Neural cell (in vitro differentiated cells): ENCODE data around the gene KIFC3. TPM values are rescaled to one million over a fixed set of nuclear protein-coding genes. Genes with fewer than 3 reads are reported as not detected.
A peak's percentile ranks its signal among the peaks of the same experiment; 100 is the strongest.
"Not testable (repeated sequence)": the region's sequence is repeated elsewhere in the genome, so short reads cannot be mapped to it uniquely, and the experiment has no call there.

Experiments
- H2AFZ ChIP-seq: fragments of 200-600, 300-800 bp; sonication (generic), shearing (Covaris generic); 2 replicates; pipeline ENCODE4 v1.6.0; 2014; ENCODE audit warnings: low read depth, mild to moderate bottlenecking, antibody characterized with exemption, low read length, moderate library complexity
- H3F3A ChIP-seq: fragments of 200-600 bp; shearing (Covaris generic); 2 replicates; pipeline ENCODE4 v1.6.1; 2016; ENCODE audit warnings: mild to moderate bottlenecking, moderate library complexity, mixed read lengths, antibody characterized with exemption, low read length; ENCODE audit not compliant: insufficient read depth, poor library complexity, severe bottlenecking
- H3K27ac ChIP-seq: fragments of 200-600, 300-800 bp; sonication (generic), shearing (Covaris generic); 2 replicates; pipeline ENCODE4 v1.5.1; 2014; ENCODE audit warnings: mild to moderate bottlenecking, low read length, moderate library complexity
- H3K27me3 ChIP-seq: fragments of 300-800, 200-600 bp; sonication (generic), shearing (Covaris generic); 2 replicates; pipeline ENCODE4 v1.6.0; 2014; ENCODE audit warnings: mild to moderate bottlenecking, low read depth, low read length, moderate library complexity; ENCODE audit not compliant: insufficient read depth
- H3K36me3 ChIP-seq: fragments of 300-800, 200-600 bp; sonication (generic), shearing (Covaris generic); 2 replicates; pipeline ENCODE4 v1.5.1; 2014; ENCODE audit warnings: mild to moderate bottlenecking, antibody characterized with exemption, low read length, moderate library complexity; ENCODE audit not compliant: insufficient read depth
- H3K4me2 ChIP-seq: fragments of 300-800, 200-600 bp; sonication (generic), shearing (Covaris generic); 2 replicates; pipeline ENCODE4 v1.6.0; 2014; ENCODE audit warnings: mild to moderate bottlenecking, low read length
- H3K4me3 ChIP-seq: fragments of 300-800, 200-600 bp; sonication (generic), shearing (Covaris generic); 2 replicates; pipeline ENCODE4 v1.5.1; 2014; ENCODE audit warnings: mild to moderate bottlenecking, low read length, moderate library complexity
- H3K79me2 ChIP-seq: fragments of 200-600 bp; shearing (Covaris generic); replicated peaks from 2 replicates; pipeline ENCODE4 v1.6.0; 2014; ENCODE audit warnings: mild to moderate bottlenecking, low read length, moderate library complexity; ENCODE audit not compliant: insufficient read depth
- H3K9ac ChIP-seq: fragments of 300-800, 200-600 bp; sonication (generic), shearing (Covaris generic); 2 replicates; pipeline ENCODE4 v1.6.1; 2016; ENCODE audit warnings: mild to moderate bottlenecking, low read length, mixed read lengths
- H3K9me2 ChIP-seq: fragments of 200-600 bp; shearing (Covaris generic); 2 replicates; pipeline ENCODE4 v1.6.1; 2016; ENCODE audit warnings: mild to moderate bottlenecking, low read length, mixed read lengths; ENCODE audit not compliant: insufficient read depth
- H3K9me3 ChIP-seq: fragments of 200-600, 300-800 bp; sonication (generic), shearing (Covaris generic); 2 replicates; pipeline ENCODE4 v1.6.1; 2016; ENCODE audit warnings: mild to moderate bottlenecking, mixed run types, low read length, moderate library complexity, mixed read lengths
- H4K20me1 ChIP-seq: fragments of 200-600 bp; shearing (Covaris generic); 2 replicates; pipeline ENCODE4 v1.6.1; 2016; ENCODE audit warnings: mild to moderate bottlenecking, mixed run types; ENCODE audit not compliant: insufficient read depth
- EP300 ChIP-seq: fragments of 450-650 bp; conservative IDR thresholded peaks from 2 replicates; pipeline ENCODE4 v1.6.1; 2014; ENCODE audit warnings: antibody characterized with exemption, mild to moderate bottlenecking, moderate library complexity; ENCODE audit not compliant: poor library complexity, severe bottlenecking
- MXI1 ChIP-seq: fragments of 450-650 bp; conservative IDR thresholded peaks from 2 replicates; pipeline ENCODE4 v1.6.1; 2014; ENCODE audit warnings: antibody characterized with exemption, mild to moderate bottlenecking; ENCODE audit not compliant: poor library complexity, severe bottlenecking
- RAD21 ChIP-seq: fragments of 450-650 bp; conservative IDR thresholded peaks from 2 replicates; pipeline ENCODE4 v1.6.1; 2014; ENCODE audit warnings: antibody characterized with exemption, mild to moderate bottlenecking, moderate library complexity
- SMC3 ChIP-seq: fragments of 450-650 bp; conservative IDR thresholded peaks from 2 replicates; pipeline ENCODE4 v1.6.1; 2014; ENCODE audit warnings: antibody characterized with exemption, mild to moderate bottlenecking, moderate library complexity; ENCODE audit not compliant: poor library complexity
- TAF1 ChIP-seq: IDR thresholded peaks from 2 replicates; pipeline ENCODE4 v1.6.1; 2012; ENCODE audit warnings: low read depth
- polyA plus RNA-seq: library from polyadenylated mRNA; depleted of rRNA; stranded (reverse); fragments of >200 nt; gene quantifications from 2 replicates; pipeline ENCODE4 v1.2.3, GENCODE V29; 2014
- TF ChIP-seq, protein P1 (sequence below): fragments of 450-650 bp; IDR thresholded peaks from 2 replicates; pipeline ENCODE4 v1.5.1; 2014; ENCODE audit warnings: antibody characterized with exemption, mild to moderate bottlenecking, moderate library complexity; ENCODE audit not compliant: poor library complexity, severe bottlenecking

KIFC3 gene
- polyA plus RNA-seq, 1 donor from 2014 or later: 29.7 TPM

DNA sequence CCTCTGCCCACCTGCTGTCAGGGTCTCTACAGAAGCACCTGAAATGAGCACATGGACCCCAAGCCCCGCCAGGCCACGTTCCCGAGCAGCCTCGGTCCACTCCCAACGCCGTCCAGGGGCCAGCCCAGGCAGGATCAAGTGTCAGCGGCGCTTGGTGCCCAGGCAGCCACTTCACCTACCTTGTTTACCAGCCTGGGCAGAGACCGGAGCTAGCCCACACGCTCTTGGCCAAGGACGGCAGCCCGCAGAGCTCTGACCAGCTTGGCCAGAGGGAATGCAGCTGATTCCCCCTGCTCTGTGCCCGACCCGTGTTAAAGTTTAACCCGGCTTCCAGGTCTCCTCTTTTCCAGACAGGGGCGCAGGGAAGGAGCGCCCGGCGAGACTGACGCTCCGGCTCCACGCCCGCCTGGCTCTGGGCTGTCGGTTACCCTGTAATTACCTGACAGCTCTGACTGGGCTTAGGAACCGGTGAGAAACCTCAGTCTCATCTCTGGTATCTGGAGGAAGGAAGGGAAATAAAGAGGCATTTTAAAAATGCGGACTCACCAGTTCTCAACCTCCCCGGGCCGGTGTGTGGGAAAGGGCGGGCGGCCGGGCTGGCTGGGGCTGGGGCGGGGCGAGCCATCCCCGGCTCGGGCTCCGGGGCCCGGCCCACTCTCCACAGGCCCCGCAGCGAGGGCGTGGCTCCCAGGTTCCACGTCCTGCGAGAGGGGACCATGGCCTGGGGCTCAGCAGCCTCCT lies 4.6 kb downstream of the KIFC3 start:
- no peak overlapping the region for H3K9ac ChIP-seq
- peaks cover 13% of the 10 kb centered on the region for H3K27me3 ChIP-seq
- H4K20me1 ChIP-seq: no peaks in the 10 kb centered on the region
- TF ChIP-seq MXI1 (no peak), EP300 (no peak), TAF1 (no peak)
- no peak overlapping the region for H3K27ac ChIP-seq
- H3K36me3 ChIP-seq: peaks cover 8% of the 10 kb centered on the region
- H2AFZ ChIP-seq: no peak overlapping the region
- H3K4me3 ChIP-seq: peak overlapping the region; percentile 52
- no peaks in the 10 kb centered on the region for H3F3A ChIP-seq
- no peaks in the 10 kb centered on the region for H3K79me2 ChIP-seq
- no peaks in the 10 kb centered on the region for H3K9me2 ChIP-seq
- no peaks in the 10 kb centered on the region for H3K9me3 ChIP-seq
- peak overlapping the region; percentile 14 for H3K4me2 ChIP-seq

GRCh38 chr16:57797216-57797525 lies 5.1 kb downstream of the KIFC3 start:
- no peaks in the 10 kb centered on the region for H3K9me2 ChIP-seq
- H3K79me2 ChIP-seq: no peaks in the 10 kb centered on the region
- no peak overlapping the region for H2AFZ ChIP-seq
- no peaks in the 10 kb centered on the region for H3F3A ChIP-seq
- H4K20me1 ChIP-seq: no peaks in the 10 kb centered on the region
- no peak overlapping the region for H3K27ac ChIP-seq
- no peak for TF ChIP-seq RAD21
- no peak overlapping the region for H3K9ac ChIP-seq
- no peaks in the 10 kb centered on the region for H3K9me3 ChIP-seq
- H3K4me2 ChIP-seq: no peak overlapping the region
- H3K27me3 ChIP-seq: peaks cover 13% of the 10 kb centered on the region
- H3K36me3 ChIP-seq: peaks cover 8% of the 10 kb centered on the region
- H3K4me3 ChIP-seq: no peak overlapping the region

GRCh38 chr16:57796014-57796413 lies 6.3 kb downstream of the KIFC3 start:
- not testable (repeated sequence) for H3K9me3 ChIP-seq, H3K79me2 ChIP-seq, H3K9ac ChIP-seq, H3K27ac ChIP-seq, H3K9me2 ChIP-seq, H3K4me3 ChIP-seq, H2AFZ ChIP-seq, H3F3A ChIP-seq, H4K20me1 ChIP-seq, H3K36me3 ChIP-seq, H3K4me2 ChIP-seq
- peaks cover 13% of the 10 kb centered on the region for H3K27me3 ChIP-seq

DNA sequence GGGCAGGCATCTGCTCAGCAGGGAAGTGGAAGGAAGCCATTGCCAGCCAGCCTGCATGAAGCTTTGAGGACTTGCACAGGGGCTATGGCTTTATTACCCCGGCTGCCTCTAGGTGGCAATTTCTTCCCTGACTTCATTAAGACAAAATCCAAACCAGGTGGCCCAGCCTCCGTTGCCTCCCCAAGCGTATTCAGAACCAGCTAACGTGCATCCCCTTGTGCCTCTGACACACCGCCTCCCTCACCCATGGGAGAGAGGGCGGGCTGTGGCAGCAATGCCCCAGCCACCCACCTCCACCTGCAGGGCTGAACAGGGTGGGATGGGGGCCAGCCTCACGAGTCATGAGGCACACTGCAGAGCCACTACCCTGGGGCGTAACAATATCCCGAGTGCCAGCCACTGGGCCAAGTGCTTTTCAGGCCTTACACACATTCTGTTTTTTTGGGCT lies 6.8 kb downstream of the KIFC3 start:
- Histone ChIP-seq H3K36me3 (peaks cover 8% of the 10 kb centered on the region), H3K4me3 (no peak overlapping the region), H4K20me1 (no peaks in the 10 kb centered on the region), H3K9me2 (no peaks in the 10 kb centered on the region), H3K9me3 (no peaks in the 10 kb centered on the region), H3K4me2 (no peak overlapping the region), H3K27ac (no peak overlapping the region), H3K27me3 (peaks cover 13% of the 10 kb centered on the region), H2AFZ (no peak overlapping the region), H3K9ac (no peak overlapping the region), H3F3A (no peaks in the 10 kb centered on the region), H3K79me2 (no peaks in the 10 kb centered on the region)
- TF ChIP-seq, protein P1, sequence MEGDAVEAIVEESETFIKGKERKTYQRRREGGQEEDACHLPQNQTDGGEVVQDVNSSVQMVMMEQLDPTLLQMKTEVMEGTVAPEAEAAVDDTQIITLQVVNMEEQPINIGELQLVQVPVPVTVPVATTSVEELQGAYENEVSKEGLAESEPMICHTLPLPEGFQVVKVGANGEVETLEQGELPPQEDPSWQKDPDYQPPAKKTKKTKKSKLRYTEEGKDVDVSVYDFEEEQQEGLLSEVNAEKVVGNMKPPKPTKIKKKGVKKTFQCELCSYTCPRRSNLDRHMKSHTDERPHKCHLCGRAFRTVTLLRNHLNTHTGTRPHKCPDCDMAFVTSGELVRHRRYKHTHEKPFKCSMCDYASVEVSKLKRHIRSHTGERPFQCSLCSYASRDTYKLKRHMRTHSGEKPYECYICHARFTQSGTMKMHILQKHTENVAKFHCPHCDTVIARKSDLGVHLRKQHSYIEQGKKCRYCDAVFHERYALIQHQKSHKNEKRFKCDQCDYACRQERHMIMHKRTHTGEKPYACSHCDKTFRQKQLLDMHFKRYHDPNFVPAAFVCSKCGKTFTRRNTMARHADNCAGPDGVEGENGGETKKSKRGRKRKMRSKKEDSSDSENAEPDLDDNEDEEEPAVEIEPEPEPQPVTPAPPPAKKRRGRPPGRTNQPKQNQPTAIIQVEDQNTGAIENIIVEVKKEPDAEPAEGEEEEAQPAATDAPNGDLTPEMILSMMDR: peak; percentile 70
- TF ChIP-seq SMC3: peak; percentile 71
- peak; percentile 66 for TF ChIP-seq RAD21
- TF ChIP-seq TAF1: no peak
